Measurements from ENCODE around the gene VDAC1. TPM values are rescaled to one million over a fixed set of nuclear protein-coding genes. Genes with fewer than 3 reads are reported as not detected.

The VDAC1 gene
- total and polyA plus RNA-seq, 2 donors (not counting 1 experiment from before 2014, with no cell fraction given), result 202 to 281 TPM

- no peak overlapping the region for H3K4me3 ChIP-seq (replicated peaks in 1 of 4; ENCODE audit: control extremely low read depth in 1 of 4, insufficient read depth in 1 of 4, low read depth in 3 of 4, low read length in 4 of 4)
- no peak overlapping the region for H3K27ac ChIP-seq (ENCODE audit: insufficient read depth, low read length)
- H3K36me3 ChIP-seq (ENCODE audit: control insufficient read depth, insufficient read depth, low read length), result no peaks in the 10 kb centered on the region
- H4K20me1 ChIP-seq (ENCODE audit: control insufficient read depth, extremely low read depth, insufficient read depth, low read length), result no peaks in the 10 kb centered on the region
- H3K9ac ChIP-seq (ENCODE audit: insufficient read depth, low read length), result no peak overlapping the region
- DNase-seq (ENCODE audit: low read depth in 2 of 2), result no peak
- TF ChIP-seq EZH2 (IDR thresholded peaks at IDR 0.05; ENCODE audit: low read length, missing control alignments) (no peak), CTCF (conservative IDR thresholded peaks at IDR 0.05 in 1 of 2, IDR thresholded peaks at IDR 0.05 in 1 of 2; ENCODE audit: low read depth in 1 of 2, low read length in 2 of 2) (no peak)
- no peak overlapping the region for H3K4me2 ChIP-seq (ENCODE audit: extremely low read depth, insufficient read depth, low read length)
- no peak overlapping the region for H2AFZ ChIP-seq (ENCODE audit: low read length)
- no peaks in the 10 kb centered on the region for H3K9me3 ChIP-seq (ENCODE audit: control insufficient read depth, insufficient read depth, low read depth, low read length)
- H3K27me3 ChIP-seq (ENCODE audit: control insufficient read depth, insufficient read depth, low read length), result peaks cover 13% of the 10 kb centered on the region
- H3K4me1 ChIP-seq (ENCODE audit: control insufficient read depth, extremely low read depth, insufficient read depth, low read length), result no peaks in the 10 kb centered on the region
- H3K79me2 ChIP-seq (ENCODE audit: control insufficient read depth, insufficient read depth, low read length), result no peaks in the 10 kb centered on the region
These were observed 14.2 kb upstream of the VDAC1 start for GRCh38 chr5:134018986-134019316.

- H3K4me1 ChIP-seq (ENCODE audit: control insufficient read depth, extremely low read depth, insufficient read depth, low read length), result no peaks in the 10 kb centered on the region
- no peaks in the 10 kb centered on the region for H4K20me1 ChIP-seq (ENCODE audit: control insufficient read depth, extremely low read depth, insufficient read depth, low read length)
- no peak overlapping the region for H3K4me2 ChIP-seq (ENCODE audit: extremely low read depth, insufficient read depth, low read length)
- no peaks in the 10 kb centered on the region for H3K36me3 ChIP-seq (ENCODE audit: control insufficient read depth, insufficient read depth, low read length)
- H2AFZ ChIP-seq (ENCODE audit: low read length), result no peak overlapping the region
- H3K9me3 ChIP-seq (ENCODE audit: control insufficient read depth, insufficient read depth, low read depth, low read length), result no peaks in the 10 kb centered on the region
- no peak overlapping the region for H3K4me3 ChIP-seq (replicated peaks in 1 of 4; ENCODE audit: control extremely low read depth in 1 of 4, insufficient read depth in 1 of 4, low read depth in 3 of 4, low read length in 4 of 4)
- no peak overlapping the region for H3K27ac ChIP-seq (ENCODE audit: insufficient read depth, low read length)
- no peaks in the 10 kb centered on the region for H3K79me2 ChIP-seq (ENCODE audit: control insufficient read depth, insufficient read depth, low read length)
- H3K9ac ChIP-seq (ENCODE audit: insufficient read depth, low read length), result no peak overlapping the region
- peak in 1 of 2 donors; percentile 20 for DNase-seq (ENCODE audit: low read depth in 2 of 2)
- TF ChIP-seq CTCF (conservative IDR thresholded peaks at IDR 0.05 in 1 of 2, IDR thresholded peaks at IDR 0.05 in 1 of 2; ENCODE audit: low read depth in 1 of 2, low read length in 2 of 2), result no peak
- no peak for TF ChIP-seq EZH2 (IDR thresholded peaks at IDR 0.05; ENCODE audit: low read length, missing control alignments)
- H3K27me3 ChIP-seq (ENCODE audit: control insufficient read depth, insufficient read depth, low read length), result peaks cover 10% of the 10 kb centered on the region
These were observed 13.6 kb upstream of the VDAC1 start for GRCh38 chr5:134018154-134018985.

- H3K4me2 ChIP-seq (ENCODE audit: extremely low read depth, insufficient read depth, low read length), result no peak overlapping the region
- no peak overlapping the region for H2AFZ ChIP-seq (ENCODE audit: low read length)
- H3K4me3 ChIP-seq (replicated peaks in 1 of 4; ENCODE audit: control extremely low read depth in 1 of 4, insufficient read depth in 1 of 4, low read depth in 3 of 4, low read length in 4 of 4), result no peak overlapping the region
- DNase-seq (ENCODE audit: low read depth in 2 of 2), result no peak
- TF ChIP-seq CTCF (conservative IDR thresholded peaks at IDR 0.05 in 1 of 2, IDR thresholded peaks at IDR 0.05 in 1 of 2; ENCODE audit: low read depth in 1 of 2, low read length in 2 of 2), result no peak
- no peak for TF ChIP-seq EZH2 (IDR thresholded peaks at IDR 0.05; ENCODE audit: low read length, missing control alignments)
- H3K27ac ChIP-seq (ENCODE audit: insufficient read depth, low read length), result no peak overlapping the region
- peaks cover 12% of the 10 kb centered on the region for H3K79me2 ChIP-seq (ENCODE audit: control insufficient read depth, insufficient read depth, low read length)
- no peaks in the 10 kb centered on the region for H3K36me3 ChIP-seq (ENCODE audit: control insufficient read depth, insufficient read depth, low read length)
- no peaks in the 10 kb centered on the region for H3K9me3 ChIP-seq (ENCODE audit: control insufficient read depth, insufficient read depth, low read depth, low read length)
- H3K27me3 ChIP-seq (ENCODE audit: control insufficient read depth, insufficient read depth, low read length), result no peaks in the 10 kb centered on the region
- H4K20me1 ChIP-seq (ENCODE audit: control insufficient read depth, extremely low read depth, insufficient read depth, low read length), result no peaks in the 10 kb centered on the region
- no peak overlapping the region for H3K9ac ChIP-seq (ENCODE audit: insufficient read depth, low read length)
- peaks cover 8% of the 10 kb centered on the region for H3K4me1 ChIP-seq (ENCODE audit: control insufficient read depth, extremely low read depth, insufficient read depth, low read length)
These were observed 3.5 kb upstream of the VDAC1 start for GRCh38 chr5:134008266-134008749.

Measured in fibroblast of lung (primary cell).